HG02870 (cell line): ENCODE results near the gene PAQR8.

Experiments used
- ATAC-seq: cut with Tn5 transposase; IDR thresholded peaks from one replicate; pipeline ENCODE4 v1.9.1; 2021; ENCODE audit warnings: mild to moderate bottlenecking, moderate library complexity; ENCODE audit not compliant: unreplicated experiment

The PAQR8 gene, protein sequence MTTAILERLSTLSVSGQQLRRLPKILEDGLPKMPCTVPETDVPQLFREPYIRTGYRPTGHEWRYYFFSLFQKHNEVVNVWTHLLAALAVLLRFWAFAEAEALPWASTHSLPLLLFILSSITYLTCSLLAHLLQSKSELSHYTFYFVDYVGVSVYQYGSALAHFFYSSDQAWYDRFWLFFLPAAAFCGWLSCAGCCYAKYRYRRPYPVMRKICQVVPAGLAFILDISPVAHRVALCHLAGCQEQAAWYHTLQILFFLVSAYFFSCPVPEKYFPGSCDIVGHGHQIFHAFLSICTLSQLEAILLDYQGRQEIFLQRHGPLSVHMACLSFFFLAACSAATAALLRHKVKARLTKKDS

DNA sequence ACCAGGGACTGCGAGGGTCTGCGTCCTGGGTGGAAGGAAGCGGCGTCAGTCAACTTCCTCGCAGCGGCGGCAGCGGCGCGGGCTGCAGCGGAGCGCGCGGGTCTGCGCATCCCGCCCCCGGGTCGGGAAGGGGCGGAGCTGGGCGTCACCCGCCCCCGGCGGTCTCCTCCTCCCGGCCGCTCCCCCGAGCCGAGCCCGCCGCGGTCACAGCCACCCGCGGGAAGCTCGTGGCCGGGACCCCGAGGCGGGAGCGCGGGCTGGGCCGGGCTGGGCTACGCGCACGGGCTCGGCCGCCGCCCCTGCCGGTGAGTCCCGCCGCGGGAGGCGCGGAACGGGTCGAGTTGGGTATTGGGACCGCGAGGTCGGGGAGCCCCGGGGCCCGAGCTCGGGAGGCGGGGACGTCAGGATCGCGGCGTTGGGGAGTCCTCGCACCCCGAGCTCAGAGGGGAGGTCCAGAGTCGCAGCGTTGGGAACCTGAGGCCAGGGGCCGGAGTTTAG lies at the start of gene PAQR8:
Gene PAQR8 (plus strand): TSS at position 207 of the 498 bp plus-strand sequence. CDS start 41,063 bp downstream, outside the sequence.
- peak; percentile 76 for ATAC-seq

DNA sequence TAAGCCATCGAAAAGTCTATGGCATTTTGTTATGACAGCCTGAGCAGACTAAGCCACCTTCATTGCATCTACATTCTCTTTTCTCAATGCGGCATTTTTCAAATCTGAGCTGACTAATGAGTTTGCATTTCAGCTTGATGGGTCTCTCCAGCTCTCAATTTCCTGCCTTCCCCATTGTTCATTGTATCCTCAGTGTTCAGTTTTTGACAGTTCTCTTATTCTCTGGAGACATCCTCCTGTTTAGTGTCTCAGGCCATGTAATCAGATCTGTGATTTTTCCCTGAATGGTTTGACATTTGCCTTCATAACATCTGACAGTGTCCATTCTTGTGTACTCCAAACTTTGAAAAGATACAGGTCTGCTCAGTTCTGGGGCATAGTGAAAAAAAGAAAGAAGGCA lies 49.5 kb upstream of the PAQR8 start:
- no peak for ATAC-seq

DNA sequence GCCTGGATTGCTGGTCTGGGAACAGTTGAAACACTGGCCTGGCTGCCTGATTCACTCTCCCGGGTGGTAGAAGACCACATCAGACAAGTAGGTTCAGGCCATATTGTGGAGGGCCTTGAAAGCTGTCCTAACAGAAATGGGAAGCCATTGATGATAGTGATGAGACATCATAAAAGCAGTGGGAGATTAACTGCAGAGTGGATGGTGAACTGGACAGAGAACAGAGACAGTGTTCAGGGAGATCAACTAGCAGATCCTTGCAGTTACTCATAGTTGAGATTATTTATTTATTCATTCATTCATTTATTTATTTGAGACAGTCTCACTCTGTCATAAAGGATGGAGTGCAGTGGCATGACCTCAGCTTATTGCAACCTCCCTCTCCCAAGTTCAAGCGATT lies 47.2 kb upstream of the PAQR8 start:
- no peak for ATAC-seq

DNA sequence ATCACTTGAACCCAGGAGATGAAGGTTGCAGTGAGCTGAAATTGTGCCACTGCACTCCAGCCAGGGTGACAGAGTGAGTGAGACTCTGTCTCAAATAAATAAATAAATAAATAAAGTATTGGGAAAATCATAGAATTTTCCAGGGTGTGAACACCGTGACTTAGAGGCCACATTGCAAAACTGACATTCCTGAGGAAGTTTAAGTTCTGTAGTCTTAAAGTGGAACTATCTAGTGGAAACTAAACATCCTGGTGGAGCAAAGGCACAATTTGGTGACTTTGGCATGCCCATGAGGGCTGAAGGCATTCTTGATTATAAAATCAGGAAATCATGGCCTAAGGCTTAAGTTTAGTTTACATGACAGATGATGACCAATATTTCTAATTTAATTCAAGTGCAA lies 44.7 kb upstream of the PAQR8 start:
- ATAC-seq: no peak

DNA sequence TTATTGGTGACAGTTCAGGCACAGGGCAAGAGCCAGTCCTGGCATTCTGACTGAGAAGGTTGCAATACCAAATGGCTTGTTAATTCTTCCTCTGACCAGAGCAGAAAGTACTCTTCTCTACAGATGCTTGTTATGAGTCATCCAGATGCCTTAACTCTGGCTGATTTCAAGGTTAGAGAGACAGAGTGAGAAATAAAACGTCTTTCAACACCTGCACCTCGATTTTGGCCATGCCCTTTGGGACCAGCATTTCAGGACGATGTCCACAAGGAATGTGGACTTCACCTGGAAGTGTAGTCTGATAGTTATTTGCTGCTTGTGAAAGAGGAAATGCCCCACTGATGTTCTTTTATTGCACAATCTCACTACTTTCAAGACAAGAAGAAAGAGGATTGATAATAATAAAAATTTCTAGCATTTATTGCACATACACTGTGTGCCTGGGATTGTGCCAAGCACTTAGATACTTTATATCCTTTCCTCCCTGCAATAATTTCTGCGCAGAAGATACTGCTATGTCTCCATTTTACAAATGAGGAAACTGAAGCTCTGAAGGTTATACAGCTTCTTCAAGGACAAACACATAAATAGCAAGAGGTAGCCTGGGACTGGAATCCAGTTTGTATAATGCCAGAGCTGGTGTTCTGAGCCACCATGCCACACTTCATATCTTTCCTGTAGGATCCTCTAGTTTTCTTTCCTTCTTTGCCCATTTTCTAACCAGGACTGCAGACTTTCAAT lies 43.9 kb upstream of the PAQR8 start:
- ATAC-seq: peak; percentile 99

DNA sequence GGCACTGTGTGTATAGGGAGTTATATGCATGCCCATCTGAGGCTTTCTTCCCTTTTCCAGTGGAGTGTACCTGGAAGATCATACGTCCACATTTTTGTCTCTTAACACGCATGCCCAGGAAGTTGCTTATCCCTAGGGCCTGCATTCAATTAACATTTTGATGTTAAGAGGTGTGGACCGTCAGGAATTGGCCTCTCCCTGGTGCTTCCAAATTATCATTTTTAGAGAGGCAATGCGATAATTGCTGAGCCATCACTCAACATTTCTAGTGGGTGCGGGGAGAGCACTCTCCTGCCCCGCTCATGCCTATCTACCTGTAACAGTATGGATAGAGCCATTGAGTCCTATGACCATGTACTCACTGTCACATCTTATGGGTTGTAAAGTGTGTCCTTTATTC lies 37.8 kb upstream of the PAQR8 start:
- no peak for ATAC-seq

DNA sequence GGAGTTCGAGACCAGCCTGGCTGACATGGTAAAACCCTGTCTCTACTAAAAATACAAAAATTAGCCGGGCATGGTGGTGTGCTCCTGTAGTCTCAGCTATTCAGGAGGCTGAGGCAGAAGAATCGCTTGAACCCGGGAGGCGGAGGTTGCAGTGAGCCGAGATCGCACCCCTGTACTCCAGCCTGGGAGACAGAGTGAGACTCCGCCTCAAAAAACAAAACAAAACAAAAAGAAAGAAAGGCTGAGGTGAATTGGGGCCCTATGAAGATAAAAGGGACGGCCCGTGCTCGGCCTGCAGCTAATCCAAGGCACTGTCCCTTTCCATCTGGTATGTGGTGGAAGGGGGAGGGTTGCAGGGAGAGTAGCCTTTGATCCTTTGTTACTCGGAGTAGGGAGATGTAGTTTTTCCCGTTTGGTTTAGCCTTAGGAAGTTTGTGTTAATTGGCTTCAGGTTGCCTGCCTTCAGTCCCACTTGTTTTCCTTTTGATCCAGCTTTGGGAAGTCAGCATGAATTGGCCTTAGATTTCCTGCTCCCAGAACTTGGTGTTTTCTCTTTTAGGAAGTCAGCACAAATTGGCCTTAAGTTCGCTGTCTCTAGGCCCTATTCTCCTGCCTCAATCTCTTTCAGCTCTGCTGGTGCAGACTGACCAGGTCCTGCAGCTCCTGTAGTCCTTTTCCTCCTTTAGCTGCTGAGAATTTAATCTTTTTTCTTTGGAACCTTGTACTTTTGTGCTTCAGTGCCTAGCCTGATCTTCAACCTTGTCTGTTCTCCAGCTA lies 36.1 kb upstream of the PAQR8 start:
- no peak for ATAC-seq

DNA sequence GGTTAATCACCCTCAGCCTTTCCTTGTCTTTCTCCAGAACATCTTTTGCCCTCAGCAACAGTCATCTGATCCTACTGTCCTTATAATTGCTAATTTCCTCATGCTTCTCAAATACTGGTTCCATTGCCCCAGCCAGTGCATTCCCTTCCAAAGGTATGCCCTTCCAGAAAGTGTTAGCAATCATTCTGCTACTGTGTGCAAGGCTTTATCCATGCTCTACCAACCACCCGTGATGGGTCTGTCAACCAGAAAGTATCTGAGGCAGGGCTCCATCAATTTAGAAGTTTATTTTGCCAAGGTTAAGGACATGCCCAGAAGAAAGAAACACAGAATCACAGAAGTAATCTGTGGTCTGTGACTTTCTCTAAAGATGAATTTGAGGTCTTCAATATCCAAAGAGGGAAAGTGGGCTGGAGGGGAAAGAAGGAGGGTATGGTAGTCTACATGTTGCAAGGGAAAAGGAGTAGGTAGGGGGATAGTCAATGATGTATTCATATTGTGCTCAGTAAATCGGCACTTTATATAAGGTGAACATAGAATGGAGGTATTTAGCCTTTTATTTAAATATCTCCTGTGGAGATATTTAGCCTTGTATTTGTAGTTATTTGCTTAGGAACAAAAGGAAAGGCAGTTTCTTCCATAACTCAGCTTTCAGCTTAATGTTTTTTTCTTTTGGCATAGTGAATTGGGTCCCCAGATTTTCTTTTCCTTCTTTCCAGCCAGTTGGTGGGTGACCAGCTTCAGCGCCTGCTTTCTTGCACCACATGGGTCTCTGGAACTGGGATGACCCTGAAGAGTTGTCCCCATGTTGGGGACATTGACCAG lies 35.2 kb upstream of the PAQR8 start:
- no peak for ATAC-seq

DNA sequence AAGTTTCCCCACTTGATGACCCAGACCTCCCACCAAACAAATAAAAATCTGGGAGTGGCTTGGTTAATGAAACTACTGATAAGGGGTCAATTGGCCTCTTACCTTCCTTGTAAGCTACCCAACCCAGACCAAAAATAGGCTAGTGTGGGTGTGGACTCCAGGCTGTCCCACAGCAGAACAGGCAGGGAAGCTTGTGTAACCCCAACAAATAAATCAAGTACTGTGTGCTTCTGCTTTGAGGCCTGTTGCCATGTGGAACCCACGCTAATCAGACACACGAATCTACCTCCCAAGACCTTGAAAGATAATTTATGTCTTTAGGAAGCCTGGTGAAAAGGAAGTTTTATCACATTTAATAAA lies 33.7 kb upstream of the PAQR8 start:
- no peak for ATAC-seq

DNA sequence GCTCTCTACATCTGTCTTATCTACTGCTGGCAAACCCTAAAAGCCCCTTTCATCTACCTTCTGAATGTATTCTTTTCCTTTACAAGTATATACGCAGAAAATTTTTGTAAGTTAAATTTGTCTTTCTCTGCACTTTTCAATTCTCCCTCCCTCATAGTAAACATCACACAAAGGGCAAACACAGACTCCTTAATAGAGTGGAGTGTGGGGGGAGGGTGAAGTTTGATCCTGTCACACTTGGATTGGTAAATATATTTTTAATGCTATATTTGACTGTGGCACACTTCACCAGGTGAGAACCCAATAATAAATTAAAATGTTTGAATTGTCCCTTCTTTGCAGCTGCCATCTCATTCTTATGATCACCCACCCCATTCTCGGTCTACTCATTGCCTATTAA lies 33.2 kb upstream of the PAQR8 start:
- ATAC-seq: no peak

DNA sequence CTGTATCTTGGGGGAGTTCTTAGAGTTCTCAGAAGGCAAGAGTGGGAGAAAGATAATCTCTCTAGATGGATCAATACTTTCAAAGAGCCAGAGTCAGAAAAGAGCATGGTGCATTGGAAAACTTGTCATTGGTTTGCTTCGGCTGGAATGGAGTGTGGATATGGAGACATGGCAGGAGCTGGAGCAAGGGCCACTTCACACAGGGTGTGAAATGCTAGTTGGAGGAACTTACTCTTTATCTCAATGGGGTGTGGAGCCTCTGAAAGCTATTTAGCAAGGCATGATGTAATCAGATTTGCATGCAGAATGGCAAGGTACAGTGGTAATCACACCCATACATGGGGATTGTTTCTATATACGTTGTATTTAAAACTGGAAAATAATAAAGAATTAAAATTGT lies 31.5 kb upstream of the PAQR8 start:
- ATAC-seq: no peak

DNA sequence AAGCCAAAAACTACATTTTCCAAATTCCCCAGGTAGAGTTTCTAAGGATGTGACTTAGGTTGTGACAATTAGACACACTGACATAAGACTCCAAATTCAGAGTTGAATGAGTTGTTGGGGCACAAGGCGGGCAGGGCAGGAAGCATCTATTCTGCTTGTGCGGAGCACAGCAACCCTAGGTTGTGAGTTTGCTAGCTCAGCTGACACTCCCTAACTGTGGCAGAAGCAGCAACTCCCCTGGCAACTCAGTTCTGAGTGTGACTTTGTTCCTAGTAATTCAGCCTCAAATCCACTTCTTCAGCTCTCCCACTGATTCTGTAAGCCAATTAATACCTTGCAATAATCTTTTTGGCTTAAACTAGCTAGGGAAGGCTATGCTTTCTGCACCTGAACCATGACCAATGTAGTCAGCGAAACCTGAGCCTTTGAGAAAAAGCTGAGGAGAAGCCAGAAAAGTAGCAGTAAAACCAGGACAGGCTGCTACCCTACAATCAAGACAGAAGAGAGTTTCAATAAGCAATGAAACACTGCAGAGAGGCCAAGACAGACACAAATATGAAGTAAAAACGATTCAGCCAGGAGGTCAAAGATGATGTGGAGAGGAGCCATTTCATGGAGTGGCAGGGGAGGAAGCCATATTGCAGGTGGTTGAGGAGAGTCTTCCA lies 30.0 kb upstream of the PAQR8 start:
- ATAC-seq: no peak

DNA sequence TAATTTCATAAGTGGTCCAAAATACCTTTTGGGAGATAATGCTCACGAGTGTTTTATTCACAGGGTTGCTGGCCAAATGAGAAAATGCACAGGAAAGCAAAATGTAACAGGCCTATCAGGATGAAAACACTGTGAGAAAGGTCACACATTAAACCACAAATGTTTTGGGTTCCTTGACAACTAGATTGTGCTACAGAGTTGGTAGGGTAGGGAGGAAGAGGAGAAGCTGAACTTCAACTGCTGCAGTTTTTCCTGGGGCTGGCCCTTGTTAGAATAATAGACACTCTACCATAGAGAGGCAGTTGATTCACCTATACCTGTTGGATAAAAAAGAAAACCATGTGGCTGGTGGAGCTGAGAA lies 28.1 kb upstream of the PAQR8 start:
- ATAC-seq: no peak

DNA sequence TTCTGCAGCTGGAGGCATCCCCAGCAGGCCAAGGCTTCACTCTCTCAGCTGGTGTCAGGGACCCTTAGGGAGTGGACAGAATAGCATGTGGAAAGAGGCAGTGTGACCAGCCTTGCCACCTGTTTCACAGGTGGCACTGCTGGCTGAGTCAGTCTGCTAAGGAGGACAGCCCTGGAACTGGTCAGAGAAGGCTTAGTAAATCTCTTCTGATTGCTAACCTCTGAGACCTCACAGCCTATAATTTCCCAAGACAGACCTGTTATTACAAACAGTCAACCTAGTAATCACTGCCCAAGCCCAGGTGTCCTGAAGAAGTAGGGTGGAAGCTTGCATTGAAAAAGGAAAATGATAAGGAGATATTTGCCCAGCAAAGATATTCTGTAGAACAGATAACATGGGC lies 26.4 kb upstream of the PAQR8 start:
- ATAC-seq: no peak

DNA sequence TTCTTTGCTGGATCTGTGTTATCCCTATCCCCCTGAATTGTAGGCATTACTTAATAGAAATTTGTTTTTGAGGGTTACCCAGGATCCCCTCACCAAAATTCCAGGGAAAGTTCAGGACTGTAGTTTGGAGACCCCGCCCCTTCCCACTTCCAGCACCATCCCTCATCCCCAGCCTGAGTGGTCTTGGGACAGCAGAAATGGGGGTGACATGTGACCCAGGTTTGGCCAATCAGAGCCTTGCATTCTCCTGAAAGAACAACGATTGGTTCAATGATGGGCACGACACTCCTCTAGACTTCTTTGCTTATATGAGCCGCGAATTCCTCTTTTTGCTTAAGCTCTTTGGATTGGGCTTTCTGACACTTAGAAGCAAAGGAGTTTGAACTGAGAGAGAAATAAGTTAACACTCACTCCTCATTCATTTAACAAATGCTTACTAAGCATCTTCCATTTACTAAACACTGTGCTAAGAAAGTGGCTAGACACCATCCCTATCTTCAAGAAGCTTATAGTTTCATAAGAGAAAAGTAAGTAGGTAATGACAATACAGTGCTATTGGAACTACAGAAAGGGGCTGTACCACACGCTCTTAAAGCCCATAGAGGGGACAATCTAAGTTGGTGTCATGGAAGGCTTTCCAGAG lies 24.9 kb upstream of the PAQR8 start:
- ATAC-seq: no peak

DNA sequence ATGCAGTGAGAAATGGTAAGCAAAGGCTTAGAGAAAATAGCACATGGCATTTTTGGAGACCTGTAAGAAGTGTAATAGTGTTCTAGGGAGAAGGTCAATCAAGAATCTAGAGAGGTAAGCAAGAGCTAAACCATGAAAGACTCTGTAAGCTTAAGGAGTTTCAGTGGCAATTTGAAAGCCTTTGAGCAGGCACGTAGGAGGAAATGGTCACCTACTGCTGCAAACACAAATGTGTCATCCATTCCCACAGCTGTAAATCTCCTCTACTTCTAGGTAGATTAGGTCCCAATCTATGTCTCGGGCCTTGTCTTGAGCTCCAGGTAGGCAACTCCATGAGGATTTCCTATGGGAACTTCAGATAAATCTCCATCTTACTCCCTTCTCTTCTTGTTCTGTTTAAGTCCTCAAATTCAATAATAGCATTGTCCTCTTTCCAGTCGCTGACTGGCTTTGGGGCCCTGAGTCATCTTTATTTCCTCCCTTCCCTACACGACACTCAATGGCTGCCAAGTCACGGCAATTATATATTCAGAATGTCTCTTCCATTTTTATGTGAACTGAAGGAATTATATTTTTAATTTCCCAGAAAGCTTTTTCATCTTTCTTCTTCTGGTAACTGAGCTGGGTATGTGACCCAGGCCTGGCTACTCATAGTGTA lies 24.2 kb upstream of the PAQR8 start:
- peak; percentile 90 for ATAC-seq

DNA sequence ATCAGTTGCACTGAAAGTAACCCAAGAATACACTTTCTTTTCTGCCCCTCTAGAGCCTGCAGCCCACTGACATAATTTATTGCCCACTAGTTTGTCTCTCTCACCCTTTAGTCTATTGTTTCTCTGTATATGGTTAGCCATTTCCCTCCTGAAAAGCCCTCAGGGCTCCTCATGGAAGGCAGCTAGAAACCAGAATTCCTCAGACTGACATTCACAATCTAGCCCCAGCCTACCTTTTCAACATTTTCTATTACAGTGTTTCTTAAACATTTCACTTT lies 21.4 kb upstream of the PAQR8 start:
- no peak for ATAC-seq

DNA sequence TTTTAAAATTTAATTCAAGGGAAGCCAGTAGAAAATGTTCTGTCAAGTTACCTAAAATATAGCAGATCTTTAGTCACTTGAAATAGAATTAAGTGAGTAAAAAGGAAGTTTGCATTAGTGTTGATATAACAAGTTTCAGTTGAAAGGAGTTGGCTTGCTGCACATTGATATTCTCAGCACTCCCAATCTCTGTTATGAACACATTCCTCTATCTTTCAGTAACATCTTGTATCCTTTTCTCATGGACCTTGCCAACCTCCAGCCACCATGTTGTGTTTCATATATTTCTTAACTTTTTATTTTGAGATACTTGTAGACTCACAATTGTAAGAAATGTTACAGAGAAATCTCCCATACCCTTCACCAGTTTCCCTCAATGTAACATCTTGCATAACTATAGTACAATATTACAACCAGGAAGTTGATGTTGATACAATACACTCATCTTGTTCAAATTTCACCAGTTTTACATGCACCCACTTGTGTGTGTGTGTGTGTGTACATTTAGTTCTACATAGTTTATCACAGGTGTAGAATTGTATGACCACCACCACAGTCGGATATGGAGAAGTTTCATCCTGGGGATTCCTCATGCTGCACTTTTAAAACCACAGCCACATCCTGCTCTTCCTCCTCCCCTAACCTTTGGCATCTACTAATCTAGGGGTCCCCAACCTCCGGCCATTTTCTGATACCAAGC lies 20.2 kb upstream of the PAQR8 start:
- no peak for ATAC-seq

DNA sequence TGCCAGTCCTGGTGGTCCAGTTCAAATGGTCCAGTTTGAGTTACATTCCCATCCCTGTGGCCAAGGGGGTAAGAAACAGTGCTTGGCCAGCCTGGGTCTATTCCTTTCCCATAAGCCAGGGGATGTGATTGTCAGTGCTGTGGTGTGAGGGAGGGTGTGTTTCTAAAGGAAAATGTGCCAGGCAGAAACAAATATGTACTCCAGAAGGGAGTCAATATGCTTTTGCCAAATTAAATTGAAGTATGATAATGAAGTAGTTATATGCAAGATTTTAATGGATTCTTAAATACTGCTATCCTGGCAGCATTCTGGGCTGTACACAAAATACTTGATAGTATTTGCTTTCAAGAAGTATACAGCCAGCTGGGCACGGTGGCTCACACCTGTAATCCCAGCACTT lies 16.6 kb upstream of the PAQR8 start:
- no peak for ATAC-seq
